ENCODE measurements around the gene BCCIP. TPM values are rescaled to one million over a fixed set of nuclear protein-coding genes. Genes with fewer than 3 reads are reported as not detected.

Gene BCCIP
- total RNA-seq, 2 donors from 2014 or later, result 37.5 to 38.8 TPM

GRCh38 chr10:125795128-125795527, 28.2 kb upstream of the BCCIP start:
- no peak for DNase-seq (ENCODE audit: low spot score)
- intact Hi-C loops (cut with DNase I), result no loop called here

GRCh38 chr10:125795637-125796190, 27.6 kb upstream of the BCCIP start:
- DNase-seq (ENCODE audit: low spot score), result no peak
- intact Hi-C loops (cut with DNase I), result no loop called here

- intact Hi-C loops (cut with DNase I), result no loop called here
- DNase-seq (ENCODE audit: low spot score), result no peak
Measured at GRCh38 chr10:125797424-125797823, 25.9 kb upstream of the BCCIP start.

- DNase-seq (ENCODE audit: low spot score), result no peak
- intact Hi-C loops (cut with DNase I), result no loop called here
Measured at GRCh38 chr10:125797994-125798662, 25.2 kb upstream of the BCCIP start.

GRCh38 chr10:125799451-125800182, 23.7 kb upstream of the BCCIP start:
- intact Hi-C loops (cut with DNase I), result no loop called here
- no peak for DNase-seq (ENCODE audit: low spot score)

- intact Hi-C loops (cut with DNase I), result no loop called here
Measured at GRCh38 chr10:125801574-125801973, 21.8 kb upstream of the BCCIP start.

GRCh38 chr10:125802131-125802530, 21.2 kb upstream of the BCCIP start:
- intact Hi-C loops (cut with DNase I), result no loop called here

More at GRCh38 chr10:125801574-125801973, 21.8 kb upstream of the BCCIP start:
- DNase-seq (ENCODE audit: low spot score), result no peak

GRCh38 chr10:125802739-125803138, 20.6 kb upstream of the BCCIP start:
- intact Hi-C loops (cut with DNase I), result no loop called here
- DNase-seq (ENCODE audit: low spot score), result no peak

More at GRCh38 chr10:125802131-125802530, 21.2 kb upstream of the BCCIP start:
- DNase-seq (ENCODE audit: low spot score), result no peak

- DNase-seq (ENCODE audit: low spot score), result no peak
- intact Hi-C loops (cut with DNase I), result no loop called here
Measured at GRCh38 chr10:125808047-125808446, 15.3 kb upstream of the BCCIP start.

GRCh38 chr10:125811251-125811650, 12.1 kb upstream of the BCCIP start:
- DNase-seq (ENCODE audit: low spot score), result no peak
- intact Hi-C loops (cut with DNase I), result no loop called here

- intact Hi-C loops (cut with DNase I), result no loop called here
- DNase-seq (ENCODE audit: low spot score), result no peak
Measured at GRCh38 chr10:125812128-125812750, 11.1 kb upstream of the BCCIP start.

GRCh38 chr10:125815764-125816163, 7.6 kb upstream of the BCCIP start:
- intact Hi-C loops (cut with DNase I), result no loop called here

GRCh38 chr10:125816548-125816947, 6.8 kb upstream of the BCCIP start:
- intact Hi-C loops (cut with DNase I), result no loop called here
- no peak for DNase-seq (ENCODE audit: low spot score)

More at GRCh38 chr10:125815764-125816163, 7.6 kb upstream of the BCCIP start:
- no peak for DNase-seq (ENCODE audit: low spot score)

- no peak for DNase-seq (ENCODE audit: low spot score)
- intact Hi-C loops (cut with DNase I), result no loop called here
Measured at GRCh38 chr10:125817337-125817946, 5.9 kb upstream of the BCCIP start.

GRCh38 chr10:125820701-125821100, 2.6 kb upstream of the BCCIP start:
- intact Hi-C loops (cut with DNase I), result loop anchor here in 1 of 2 donors (10.0 kb wide), 1 partner anchor 86 kb away; no protein-coding TSS in a partner anchor
- DNase-seq (ENCODE audit: low spot score), result no peak

- intact Hi-C loops (cut with DNase I), result loop anchor here in 1 of 2 donors (10.0 kb wide), 1 partner anchor 89 kb away; no protein-coding TSS in a partner anchor
Measured at GRCh38 chr10:125823663-125824251, 411 bp downstream of the BCCIP start.

GRCh38 chr10:125824736-125825135, 1.4 kb downstream of the BCCIP start:
- intact Hi-C loops (cut with DNase I), result loop anchor here in 1 of 2 donors (10.0 kb wide), 1 partner anchor 90 kb away; no protein-coding TSS in a partner anchor
- DNase-seq (ENCODE audit: low spot score), result no peak

More at GRCh38 chr10:125823663-125824251, 411 bp downstream of the BCCIP start:
- no peak for DNase-seq (ENCODE audit: low spot score)

GRCh38 chr10:125827133-125827532, 3.8 kb downstream of the BCCIP start:
- intact Hi-C loops (cut with DNase I), result loop anchor here in 1 of 2 donors (10.0 kb wide), 1 partner anchor 92 kb away; no protein-coding TSS in a partner anchor
- no peak for DNase-seq (ENCODE audit: low spot score)

GRCh38 chr10:125828311-125828710, 5.0 kb downstream of the BCCIP start:
- intact Hi-C loops (cut with DNase I), result loop anchor here in 1 of 2 donors (10.0 kb wide), 1 partner anchor 94 kb away; no protein-coding TSS in a partner anchor
- DNase-seq (ENCODE audit: low spot score), result no peak

All from posterior vena cava (tissue), 2 donors.